Activated CD4-positive, alpha-beta T cell treated with anti-CD3 and anti-CD28 coated beads, Interleukin-2, amount 50 U/mL, for 24 hours (primary cell): ENCODE results near the gene PNPLA6.
A peak's percentile ranks its signal among the peaks of the same experiment; 100 is the strongest.

Source experiments
- DNase-seq, 2 donors: peaks; one replicate each; pipeline ENCODE4 v3.0.0-alpha.2; 2020; ENCODE audit warnings: low read depth in 1 of 2, low spot score in 1 of 2

The PNPLA6 gene

DNA sequence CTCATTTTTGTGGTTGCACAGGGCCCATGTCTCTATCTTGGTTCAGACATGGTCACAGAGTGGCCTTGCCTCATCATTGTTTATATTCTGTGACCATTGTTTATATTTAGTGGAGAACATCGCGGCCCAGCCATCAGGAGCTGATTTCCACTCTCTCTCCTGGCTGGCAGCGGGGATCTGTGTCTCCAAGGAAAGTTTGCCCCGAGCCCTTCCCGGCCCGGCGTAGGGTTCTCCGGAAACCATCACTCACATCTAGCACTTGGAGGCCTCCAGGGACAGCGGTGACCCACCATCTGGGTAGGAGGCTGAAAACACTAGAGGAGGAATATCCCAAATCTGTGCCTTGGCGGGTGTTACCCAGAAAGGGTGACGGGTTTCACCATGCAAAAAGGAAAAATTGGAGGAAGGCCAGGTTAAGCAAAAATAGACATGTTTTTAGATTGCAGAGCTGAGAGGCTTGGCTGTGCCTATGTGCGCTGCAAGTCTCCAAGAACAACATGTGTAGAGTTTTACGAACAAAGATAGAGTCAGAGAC is 20.3 kb upstream of the PNPLA6 start:
- DNase-seq = no peak

DNA sequence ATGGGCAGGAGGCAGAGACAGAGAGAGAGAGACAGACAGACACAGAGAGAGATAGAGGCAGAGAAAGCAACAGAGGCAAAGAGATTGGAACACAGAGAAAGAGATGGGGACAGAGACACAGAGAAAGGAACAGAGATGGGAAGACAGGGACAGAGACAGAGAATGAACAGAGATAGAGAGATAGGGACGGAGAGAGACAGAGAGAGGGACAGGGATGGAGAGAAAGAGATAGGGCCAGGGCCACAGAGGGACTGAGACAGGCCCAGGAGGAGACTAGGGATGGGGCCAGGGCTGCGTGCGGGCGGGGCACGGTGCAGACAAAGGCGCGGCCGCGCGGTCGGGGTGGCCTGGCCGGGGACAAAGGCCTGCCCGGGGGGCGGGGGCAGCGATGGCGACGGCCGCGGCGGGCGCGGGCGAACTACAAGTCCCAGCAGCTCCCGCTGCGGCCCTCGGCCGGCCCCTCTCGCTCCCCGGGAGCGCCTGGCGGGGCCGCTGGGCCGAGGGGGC is 19.8 kb upstream of the PNPLA6 start, which contains the start of gene ZNF358:
Gene ZNF358 (plus strand): TSS at position 459 of the 507 bp plus-strand sequence. CDS start 3,140 bp downstream, outside the sequence.
- no peak for DNase-seq

- DNase-seq = no peak
Observed at GRCh38 chr19:7516333-7516732, 19.2 kb upstream of the PNPLA6 start.

DNA sequence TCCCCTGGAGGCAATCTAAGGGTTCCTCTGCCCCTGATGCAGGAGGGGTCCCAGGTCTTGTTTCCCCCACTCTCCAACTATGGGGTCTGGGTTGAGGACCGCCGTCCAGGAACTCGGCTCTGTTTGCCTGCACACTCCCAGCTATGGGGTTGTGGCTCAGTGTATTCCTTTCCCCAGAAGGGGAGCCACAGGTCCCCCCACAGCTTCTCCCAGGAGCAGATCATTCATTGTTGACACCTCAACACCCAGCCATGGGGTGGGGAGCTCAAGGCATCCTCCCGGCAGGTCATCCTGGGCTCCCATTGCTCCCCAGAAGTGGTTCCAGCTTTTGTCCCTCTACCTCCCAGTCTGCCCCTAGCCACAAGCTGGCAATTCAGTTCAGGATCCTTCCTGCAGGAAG is 18.6 kb upstream of the PNPLA6 start:
- no peak for DNase-seq

DNA sequence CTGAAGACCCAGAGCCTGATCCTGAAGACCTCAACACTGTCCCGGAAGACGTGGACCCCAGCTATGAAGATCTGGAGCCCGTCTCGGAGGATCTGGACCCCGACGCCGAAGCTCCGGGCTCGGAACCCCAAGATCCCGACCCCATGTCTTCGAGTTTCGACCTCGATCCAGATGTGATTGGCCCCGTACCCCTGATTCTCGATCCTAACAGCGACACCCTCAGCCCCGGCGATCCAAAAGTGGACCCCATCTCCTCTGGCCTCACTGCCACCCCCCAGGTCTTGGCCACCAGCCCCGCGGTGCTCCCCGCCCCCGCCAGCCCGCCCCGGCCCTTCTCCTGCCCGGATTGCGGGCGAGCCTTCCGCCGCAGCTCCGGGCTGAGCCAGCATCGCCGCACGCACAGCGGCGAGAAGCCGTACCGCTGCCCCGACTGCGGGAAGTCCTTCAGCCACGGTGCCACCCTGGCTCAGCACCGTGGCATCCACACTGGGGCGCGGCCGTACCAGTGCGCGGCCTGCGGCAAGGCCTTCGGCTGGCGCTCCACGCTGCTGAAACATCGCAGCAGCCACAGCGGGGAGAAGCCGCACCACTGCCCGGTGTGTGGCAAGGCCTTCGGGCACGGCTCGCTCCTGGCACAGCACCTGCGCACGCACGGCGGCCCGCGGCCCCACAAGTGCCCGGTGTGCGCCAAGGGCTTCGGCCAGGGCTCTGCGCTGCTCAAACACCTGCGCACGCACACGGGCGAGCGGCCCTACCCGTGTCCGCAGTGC is 16.0 kb upstream of the PNPLA6 start:
- no peak for DNase-seq

DNA sequence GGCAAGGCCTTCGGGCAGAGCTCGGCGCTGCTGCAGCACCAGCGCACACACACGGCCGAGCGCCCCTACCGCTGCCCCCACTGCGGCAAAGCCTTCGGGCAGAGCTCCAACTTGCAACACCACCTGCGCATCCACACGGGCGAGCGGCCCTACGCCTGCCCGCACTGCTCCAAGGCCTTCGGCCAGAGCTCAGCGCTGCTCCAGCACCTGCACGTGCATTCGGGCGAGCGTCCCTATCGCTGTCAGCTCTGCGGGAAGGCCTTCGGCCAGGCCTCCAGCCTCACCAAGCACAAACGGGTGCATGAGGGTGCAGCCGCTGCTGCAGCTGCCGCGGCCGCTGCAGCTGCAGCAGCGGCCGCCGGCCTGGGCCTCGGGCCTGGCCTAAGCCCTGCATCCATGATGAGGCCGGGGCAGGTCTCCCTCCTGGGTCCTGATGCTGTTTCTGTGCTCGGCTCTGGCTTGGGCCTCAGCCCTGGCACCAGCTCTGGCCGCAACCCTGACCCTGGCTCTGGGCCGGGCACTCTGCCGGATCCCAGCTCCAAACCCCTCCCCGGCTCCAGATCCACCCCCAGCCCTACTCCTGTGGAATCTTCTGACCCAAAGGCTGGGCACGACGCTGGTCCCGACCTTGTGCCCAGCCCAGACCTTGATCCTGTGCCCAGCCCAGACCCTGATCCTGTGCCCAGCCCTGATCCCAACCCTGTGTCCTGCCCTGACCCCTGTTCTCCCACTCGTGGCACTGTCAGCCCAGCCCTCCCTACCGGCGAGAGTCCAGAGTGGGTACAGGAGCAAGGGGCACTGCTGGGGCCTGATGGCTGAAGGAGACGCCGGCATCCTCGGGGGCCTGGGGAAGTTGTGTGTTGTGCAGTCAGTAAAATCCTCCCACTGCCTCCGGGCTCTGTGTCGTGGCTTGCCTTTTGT is 15.1 kb upstream of the PNPLA6 start:
- no peak for DNase-seq

DNA sequence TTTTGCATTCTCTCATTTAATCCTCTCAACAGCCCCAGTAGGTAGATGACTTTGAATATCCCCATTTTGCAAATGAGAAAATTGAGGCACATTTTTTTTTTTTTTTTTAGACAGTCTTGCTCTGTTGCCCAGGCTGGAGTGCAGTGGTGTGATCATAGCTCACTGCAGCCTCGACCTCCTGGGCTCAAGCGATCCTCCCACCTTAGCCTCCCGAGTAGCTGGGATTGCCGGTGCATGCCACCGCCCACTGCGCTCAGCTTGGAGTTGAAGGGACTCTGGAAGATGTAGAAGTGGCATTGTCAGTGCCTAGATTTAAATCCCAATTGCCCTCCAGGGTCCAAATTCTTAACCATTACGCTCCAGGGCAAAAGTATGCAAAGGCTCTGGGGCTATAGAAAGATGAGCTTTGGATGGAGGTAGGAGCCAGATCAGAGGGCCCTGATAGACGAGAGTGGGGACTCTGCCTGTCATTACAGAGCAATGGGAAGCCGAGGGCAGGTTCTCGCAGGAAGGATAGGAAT is 13.9 kb upstream of the PNPLA6 start:
- DNase-seq = no peak

DNA sequence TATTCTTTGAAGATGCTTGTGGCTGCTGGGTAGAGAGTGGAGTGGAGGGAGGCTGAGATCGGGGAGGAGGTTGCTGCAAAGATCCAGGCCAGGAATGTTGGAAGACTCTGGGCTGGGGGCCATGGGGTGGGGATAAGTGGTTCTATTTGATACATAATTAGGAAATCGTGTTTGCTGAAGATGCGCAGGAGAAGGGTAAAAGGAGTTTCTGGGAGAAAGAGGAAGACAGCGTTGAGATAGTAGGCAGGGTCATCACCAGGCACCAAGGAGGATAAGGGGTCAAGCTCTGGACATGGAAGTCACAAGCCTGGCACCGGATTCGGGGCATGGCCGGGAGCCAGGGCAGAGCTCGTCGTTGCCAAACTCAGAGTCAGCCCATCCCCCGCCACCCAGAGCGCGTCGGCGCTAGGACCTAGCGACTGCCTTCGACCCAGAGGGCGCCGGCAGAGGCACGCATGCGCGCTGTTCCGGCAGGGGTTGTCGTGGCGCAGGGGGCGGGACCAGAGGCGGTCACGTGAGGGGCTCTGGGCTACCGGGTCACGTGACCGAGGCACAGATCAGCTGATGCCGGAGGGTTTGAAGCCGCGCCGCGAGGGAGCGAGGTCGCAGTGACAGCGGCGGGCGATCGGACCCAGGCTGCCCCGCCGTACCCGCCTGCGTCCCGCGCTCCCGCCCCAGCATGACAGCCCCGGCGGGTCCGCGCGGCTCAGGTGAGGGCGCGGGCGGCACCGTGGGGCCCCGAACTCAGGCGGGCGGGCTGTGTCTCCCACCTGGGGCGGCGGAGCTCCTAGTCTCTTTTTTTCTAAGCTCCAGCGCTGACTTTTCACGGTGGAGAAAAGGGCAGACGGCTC is 13.2 kb upstream of the PNPLA6 start, which contains the start of gene MCOLN1:
Gene MCOLN1 (plus strand): TSS at position 553 of the 851 bp plus-strand sequence. CDS start 127 bp downstream, at position 680.
- DNase-seq = peak; percentile 98 to 99

DNA sequence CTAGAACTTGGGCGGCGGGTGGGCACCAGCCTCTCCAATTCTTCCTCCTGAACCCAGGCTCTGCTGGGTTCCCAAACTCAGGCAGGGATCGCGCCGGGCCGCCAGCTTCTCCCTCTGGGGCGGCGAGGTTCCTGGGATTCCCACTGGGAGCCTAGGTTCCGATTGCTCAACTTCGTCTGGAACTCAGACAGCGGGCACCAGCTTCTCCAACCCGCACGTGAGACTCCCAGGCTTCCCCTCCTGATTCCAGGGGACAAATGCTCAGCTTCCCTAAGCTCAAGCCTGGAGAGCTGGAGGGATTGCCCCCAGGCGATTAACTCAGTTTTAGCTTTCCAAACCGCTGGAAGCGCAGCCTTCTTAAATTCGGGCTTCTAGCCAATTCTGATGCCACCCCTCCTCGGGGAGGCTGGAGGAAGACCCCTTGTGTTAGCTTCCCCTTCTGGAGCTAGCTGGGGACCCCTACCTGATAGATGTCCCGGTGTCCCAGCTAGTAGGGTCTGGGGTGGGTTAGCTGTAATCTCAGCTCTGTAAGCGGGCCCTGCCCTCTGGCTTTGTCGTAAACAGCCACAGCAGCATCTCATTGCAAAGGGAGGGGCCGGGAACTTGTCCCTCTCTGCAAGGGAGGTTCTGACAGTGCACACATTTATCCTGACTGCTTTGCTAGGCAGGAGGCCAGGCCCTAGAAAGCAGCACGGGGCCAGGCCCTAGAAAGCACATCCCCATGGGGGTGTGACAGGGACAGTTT is 12.4 kb upstream of the PNPLA6 start:
- DNase-seq = no peak

DNA sequence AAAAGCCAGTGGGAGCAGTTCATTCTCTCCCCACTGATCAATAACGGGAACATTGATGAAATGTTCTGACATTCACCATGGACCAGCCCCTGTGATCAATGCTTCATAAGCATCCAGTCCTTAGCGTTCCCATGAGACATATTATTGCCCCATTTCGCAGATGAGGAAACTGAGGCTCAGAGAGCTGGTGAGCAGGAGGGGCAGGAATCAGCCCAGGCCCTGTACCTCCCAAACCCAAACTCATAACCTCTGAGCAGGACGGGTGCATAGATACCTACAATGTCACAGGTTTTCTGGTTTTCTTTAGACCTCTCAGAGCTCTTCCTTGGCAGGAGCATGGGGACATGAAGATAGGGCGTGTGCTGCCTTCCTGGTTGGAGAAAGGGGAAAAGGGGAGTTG is 11.0 kb upstream of the PNPLA6 start:
- no peak for DNase-seq

- no peak for DNase-seq
Observed at GRCh38 chr19:7524992-7525739, 10.4 kb upstream of the PNPLA6 start.

- no peak for DNase-seq
Observed at GRCh38 chr19:7526059-7526929, 9.2 kb upstream of the PNPLA6 start.

DNA sequence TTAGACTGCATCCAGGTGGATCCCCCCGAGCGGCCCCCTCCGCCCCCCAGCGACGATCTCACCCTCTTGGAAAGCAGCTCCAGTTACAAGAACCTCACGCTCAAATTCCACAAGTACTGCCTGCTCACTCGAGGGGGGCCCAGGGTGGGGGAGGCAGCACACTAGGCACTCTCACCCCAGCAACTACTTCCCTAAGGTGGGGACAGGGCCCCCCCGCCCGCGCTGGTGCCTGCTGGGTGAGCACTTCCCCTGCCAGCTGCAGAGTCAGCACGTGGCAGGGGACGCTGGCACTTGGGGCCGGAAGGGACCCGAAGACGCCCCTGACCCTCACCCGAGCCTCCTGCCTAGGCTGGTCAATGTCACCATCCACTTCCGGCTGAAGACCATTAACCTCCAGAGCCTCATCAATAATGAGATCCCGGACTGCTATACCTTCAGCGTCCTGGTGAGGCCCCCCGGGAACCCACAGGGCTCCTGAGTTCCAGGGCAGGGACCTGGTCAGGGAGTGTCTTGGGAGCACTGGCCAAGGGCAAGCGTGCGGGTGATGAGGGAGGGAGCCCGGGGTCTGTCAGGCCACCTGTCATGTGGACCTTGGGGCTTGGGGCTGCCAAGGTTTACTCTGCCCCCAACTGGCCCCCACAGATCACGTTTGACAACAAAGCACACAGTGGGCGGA is 7.9 kb upstream of the PNPLA6 start:
- no peak for DNase-seq

- no peak for DNase-seq
Observed at GRCh38 chr19:7528192-7528519, 7.4 kb upstream of the PNPLA6 start.

GRCh38 chr19:7528522-7529245 is 6.8 kb upstream of the PNPLA6 start:
- DNase-seq = no peak

- no peak for DNase-seq
Observed at GRCh38 chr19:7529246-7529600, 6.3 kb upstream of the PNPLA6 start.
